Measurements from ENCODE around the gene EFS.

DNA sequence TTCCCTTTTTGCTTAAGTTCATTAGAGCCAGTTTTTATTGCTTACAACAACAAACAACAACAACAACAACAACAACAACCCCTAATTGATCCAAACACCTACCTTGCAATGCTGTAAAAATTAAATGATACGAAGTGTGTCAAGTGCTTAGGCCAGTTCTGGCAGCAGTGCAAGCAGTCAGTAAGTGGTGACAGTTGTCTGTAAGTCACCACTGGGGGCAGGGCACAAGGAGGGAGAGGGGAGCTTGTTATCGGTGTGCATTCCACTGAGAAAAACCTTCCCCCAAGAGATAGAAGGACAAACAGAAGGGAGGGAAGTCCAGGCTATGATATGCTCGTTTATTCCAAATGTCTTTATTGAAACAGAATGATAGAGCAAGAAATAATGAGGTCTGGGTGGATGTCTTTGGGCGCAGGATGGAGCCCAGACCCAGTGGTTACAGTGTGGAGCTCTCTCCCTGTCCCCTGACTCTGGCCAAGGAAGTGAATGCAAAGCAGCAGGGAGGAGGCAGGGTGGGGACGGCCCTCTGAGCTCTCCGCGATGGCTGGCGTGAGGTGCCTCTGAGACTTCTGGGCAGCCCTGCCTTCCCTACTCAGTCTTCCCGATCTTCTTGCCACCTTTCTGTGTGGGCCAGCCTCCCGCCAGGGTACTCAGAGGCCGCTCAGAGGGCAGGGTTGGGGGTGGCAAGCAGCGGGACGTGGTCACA lies 18.8 kb downstream of the EFS start:
- TF ChIP-seq, protein P1, sequence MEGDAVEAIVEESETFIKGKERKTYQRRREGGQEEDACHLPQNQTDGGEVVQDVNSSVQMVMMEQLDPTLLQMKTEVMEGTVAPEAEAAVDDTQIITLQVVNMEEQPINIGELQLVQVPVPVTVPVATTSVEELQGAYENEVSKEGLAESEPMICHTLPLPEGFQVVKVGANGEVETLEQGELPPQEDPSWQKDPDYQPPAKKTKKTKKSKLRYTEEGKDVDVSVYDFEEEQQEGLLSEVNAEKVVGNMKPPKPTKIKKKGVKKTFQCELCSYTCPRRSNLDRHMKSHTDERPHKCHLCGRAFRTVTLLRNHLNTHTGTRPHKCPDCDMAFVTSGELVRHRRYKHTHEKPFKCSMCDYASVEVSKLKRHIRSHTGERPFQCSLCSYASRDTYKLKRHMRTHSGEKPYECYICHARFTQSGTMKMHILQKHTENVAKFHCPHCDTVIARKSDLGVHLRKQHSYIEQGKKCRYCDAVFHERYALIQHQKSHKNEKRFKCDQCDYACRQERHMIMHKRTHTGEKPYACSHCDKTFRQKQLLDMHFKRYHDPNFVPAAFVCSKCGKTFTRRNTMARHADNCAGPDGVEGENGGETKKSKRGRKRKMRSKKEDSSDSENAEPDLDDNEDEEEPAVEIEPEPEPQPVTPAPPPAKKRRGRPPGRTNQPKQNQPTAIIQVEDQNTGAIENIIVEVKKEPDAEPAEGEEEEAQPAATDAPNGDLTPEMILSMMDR (IDR thresholded peaks at IDR 0.05), result no peak
- TF ChIP-seq POLR2A (IDR thresholded peaks at IDR 0.05) (no peak), POLR2AphosphoS5 (IDR thresholded peaks at IDR 0.05) (no peak)

All from breast epithelium (tissue), 3 donors.